Hematopoietic multipotent progenitor cell treated with erythropoietin and hydrocortisone succinate and interleukin-3 and kit ligand, for 4 days (in vitro differentiated cells): ENCODE results near the gene CDC14A.

ENCODE experiments used
- DNase-seq: peaks from one replicate; pipeline ENCODE4 v3.0.0-alpha.2; 2015

The CDC14A gene

DNA sequence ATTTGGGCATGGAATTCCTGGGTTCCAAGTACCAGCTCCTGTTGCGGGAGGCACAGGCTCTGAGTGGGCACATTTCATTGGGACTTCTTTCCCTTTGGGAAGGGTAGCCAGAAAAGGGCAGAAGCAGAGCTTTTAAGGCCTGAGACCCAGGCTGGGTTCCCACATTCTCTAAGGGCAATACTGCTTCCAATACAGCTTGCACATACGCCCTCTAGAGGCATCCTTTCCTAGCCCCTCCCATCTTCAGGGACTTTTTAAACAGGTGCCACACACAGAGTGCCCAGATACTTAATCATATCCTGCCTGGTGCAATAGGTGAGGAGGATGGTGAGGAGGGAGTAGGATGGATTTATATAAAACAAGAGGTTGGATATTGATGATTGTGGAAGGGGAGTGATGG is 191.3 kb downstream of the CDC14A start:
- peak; percentile 69 for DNase-seq

DNA sequence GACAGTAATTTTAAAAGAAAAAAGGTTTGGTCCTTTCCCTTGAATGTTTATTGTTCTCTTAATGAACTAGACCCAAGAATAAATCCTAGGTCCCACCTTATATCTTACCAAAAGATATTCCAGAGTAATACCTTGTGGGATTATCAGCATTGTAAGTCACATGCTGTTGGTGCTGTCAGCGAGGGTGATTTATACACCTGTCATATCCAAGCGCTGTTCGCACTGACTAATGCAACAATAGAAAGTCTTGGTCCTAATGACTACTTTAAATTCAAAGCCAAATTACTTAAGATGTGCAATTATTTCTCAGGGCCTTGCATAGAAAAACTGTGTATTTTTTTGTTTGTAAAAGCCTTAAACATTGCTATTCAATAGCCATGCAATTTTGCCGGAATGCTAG is 192.5 kb downstream of the CDC14A start:
- no peak for DNase-seq

DNA sequence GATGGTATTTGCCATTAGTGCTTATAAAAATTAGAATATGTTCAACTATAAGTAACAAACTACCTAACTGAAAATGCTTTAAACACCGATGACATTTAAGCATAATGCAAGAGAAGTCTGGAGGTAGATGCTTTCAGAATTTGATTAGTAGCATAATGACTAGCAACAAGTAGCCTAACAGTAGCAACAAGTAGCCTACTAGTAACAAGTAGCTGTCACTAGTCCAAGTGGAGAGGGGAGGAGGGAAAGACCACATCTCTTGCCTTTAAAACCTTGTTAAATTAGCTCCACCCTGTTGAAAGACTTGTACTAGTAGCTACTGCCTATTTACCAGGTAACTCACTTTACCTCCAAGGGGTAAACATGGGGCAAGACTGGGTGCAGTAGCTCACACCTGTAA is 193.5 kb downstream of the CDC14A start:
- DNase-seq, result no peak

DNA sequence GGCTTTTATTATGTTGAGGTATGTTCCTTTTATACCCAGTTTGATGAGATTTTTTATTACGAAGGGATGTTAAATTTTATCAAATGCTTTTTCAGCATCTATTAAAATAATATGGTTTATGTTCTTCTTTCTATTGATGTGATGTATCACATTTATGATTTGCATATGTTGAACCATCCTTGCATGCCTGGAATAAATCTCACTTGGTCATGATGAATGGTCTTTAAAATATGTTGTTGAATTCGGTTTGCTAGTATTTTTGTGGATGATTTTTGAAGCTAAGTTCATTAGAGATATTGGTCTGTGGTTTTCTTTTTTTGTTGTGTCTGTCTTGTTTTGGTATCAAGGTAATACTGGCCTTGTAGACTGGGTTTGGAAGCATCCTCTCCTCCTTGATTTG is 199.7 kb downstream of the CDC14A start:
- no peak for DNase-seq

DNA sequence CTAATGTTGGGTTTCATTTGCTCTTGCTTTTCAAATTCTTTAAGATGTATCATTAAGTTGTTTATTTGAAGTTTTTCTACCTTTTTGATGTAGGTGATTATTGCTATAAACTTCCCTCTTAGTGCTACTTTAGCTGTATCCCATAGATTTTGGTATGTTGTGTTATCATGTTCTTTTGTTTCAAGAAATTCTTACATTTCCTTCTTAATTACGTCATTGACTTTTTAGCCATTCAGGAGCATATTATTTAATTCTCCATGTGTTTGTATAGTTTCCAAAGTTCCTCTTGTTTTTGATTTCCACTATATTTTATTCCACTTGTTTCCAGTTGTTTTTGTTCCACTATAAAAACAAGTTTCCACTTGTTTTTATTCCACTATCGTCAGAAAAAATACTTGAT is 200.6 kb downstream of the CDC14A start:
- DNase-seq, result no peak

DNA sequence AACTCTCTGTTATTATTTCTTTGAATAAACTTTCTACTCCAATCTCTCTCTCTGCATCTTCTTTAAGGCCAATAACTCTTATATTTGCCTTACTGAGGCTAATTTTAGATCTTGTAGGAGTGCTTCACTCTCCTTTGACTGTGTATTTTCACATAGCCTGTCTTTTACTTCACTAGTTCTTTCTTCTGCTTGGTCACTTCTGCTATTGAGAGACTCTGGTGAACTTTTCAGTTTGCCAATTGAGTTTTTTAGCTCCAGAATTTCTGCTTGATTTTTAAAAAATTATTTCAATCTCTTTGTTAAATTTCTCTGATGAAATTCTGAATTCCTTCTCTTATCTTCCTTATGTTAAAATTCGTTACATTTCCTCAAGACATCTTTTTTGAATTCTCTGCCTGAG is 203.9 kb downstream of the CDC14A start:
- no peak for DNase-seq

DNA sequence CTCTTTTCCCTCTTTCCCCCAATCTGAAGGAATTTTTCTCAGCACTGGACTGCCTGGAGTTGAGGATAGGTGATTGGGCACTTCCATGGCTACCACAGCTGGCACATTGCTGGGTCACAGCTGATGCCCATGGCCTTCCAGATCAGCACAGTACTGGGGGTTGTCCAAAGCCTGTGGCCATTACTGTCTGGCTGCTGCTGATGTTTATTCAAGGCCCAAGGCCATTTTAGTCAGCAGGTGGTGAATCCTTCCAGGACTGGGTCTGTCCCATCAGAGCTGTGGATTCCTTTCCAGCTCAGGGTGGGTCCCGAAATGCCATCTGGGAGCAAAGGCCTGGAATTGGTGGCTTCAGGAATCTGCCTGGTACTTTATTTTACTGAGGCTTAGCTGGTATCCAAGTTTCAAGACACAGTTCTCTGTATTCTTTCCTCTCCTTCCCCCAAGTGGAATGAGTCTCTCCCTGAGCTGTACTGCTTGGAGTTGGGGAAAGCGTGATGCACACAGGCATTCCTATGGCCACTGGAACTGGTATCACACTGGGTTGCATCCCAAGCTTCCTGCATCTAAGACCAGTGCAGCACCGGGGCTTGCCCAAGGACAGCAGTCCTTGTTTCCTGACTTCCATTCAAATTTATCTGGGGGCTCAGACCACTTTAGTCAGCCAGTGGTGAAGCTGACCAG is 204.8 kb downstream of the CDC14A start:
- no peak for DNase-seq

DNA sequence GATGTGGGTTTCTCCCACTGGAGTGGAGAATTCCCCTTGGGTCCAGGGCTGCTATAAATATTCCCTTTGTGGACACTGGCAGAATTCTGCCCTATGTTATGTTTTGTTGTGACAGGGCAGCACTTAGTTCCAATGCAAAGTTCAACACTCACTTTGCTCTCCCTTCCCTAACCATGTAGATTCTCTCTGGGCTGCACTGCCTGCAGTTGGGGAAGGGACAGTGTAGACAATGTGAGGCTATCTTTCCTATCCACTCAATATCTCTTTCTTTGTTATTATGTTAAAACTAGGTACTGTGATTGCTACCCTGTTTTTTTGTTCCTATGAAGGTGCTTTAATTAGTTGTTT is 205.3 kb downstream of the CDC14A start:
- no peak for DNase-seq

DNA sequence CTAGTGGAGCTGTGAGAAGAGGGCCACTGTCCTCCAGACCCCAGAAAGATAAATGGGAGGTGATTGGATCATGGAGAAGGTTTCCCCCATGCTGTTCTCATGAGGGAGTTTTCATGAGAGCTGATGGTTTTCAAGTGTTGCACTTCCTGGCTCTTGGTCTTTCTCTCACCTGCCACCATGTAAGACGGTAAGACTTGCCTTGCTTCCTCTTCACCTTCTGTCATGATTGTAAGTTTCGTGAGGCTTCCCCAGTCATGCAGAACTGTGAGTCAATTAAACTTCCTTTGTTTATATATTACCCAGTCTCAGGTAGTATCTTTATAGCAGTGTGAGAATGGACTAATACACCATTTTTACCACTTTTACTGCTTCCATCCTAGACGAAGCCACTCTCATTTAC is 213.2 kb downstream of the CDC14A start:
- DNase-seq, result no peak

DNA sequence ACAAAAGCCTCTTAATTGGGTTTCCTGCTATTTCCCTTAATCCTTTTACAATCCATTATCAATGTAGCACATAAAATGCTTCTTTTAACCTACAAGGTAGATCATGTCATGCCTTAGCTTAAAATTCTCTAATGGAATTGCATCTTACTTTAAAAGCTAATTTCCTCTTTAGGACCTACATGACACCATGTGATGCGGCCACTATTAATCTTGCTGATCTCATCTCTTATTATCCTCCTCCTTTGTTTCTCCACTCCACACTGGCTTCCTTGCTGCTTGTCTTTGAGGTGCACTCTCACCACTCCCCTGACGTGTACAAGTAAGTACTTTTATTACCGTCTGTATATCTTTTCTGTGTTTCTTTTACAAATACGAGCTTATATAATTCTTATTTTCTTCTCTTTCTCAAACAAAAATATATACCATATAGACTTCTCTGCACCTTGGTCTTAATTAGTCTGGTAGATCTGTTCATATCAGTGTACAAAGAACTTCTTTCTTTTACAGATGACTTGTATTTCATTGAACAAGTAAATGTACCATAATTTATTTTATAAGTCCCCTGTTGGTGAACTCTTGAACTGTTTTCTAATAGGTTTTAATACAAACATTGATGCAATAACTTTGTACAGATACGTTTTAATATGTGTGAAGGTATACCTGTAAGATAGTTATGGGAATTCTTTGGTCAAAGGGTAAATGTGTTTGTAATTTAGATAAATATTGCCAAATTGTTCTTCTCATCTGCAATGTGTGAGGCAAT is 213.8 kb downstream of the CDC14A start:
- no peak for DNase-seq

DNA sequence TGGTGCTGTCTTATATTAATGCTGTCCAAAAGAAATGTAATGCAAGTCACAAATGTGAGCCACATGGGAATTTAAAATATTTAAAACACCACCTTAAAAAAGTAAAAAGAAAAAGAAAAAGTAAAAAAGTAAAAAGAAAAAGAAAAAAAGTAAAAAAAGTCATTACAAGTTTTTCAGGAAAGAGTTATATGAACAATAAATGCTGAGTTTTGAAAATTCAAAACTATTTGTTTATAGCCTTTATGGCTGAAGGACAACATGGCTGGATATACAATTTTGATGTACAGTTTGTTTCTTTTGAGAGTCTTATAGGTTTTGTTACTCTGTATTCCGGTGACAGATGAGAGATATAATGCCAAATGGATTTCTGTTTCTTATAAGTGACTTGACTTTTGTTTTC is 214.8 kb downstream of the CDC14A start:
- no peak for DNase-seq
